ENCODE measurements around the gene CCL14. TPM values are rescaled to one million over a fixed set of nuclear protein-coding genes. Genes with fewer than 3 reads are reported as not detected.

The CCL14 gene
- total and polyA plus RNA-seq, 11 donors, result 0.69 to 31.5 (median 3.5) TPM

DNA sequence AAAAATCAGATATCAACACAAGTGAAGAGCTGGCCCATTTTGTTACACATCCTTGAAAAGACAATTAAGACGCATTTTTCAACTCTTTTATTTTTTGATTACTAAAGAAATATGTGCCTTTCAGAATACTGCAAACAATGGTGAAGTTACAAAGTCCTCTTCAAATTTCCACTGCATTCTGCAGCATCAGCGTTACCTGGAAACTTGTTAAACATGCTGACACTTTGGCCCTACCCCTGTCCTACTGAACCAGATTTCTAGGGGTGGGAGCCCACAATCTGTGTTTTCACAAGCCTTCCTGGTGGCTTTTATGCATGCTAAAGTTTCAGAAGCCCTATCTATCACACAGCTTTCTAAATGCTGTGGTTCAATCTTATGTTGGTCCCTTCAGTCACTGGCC lies 4.5 kb upstream of the CCL14 start:
- ATAC-seq (no peak), DNase-seq (no peak)
- WGBS, 4 donors, result 91 to 93% (median 92%) methylated on average over 2 of the region's 2 CpGs
- H3K27me3 ChIP-seq, result peaks cover 0 to 6% (median 0%) of the 10 kb centered on the region in 9 donors
- no peak overlapping the region for H3K4me3 ChIP-seq
- intact Hi-C loops (cut with DNase I), result no loop called here
- TF ChIP-seq, protein P1, sequence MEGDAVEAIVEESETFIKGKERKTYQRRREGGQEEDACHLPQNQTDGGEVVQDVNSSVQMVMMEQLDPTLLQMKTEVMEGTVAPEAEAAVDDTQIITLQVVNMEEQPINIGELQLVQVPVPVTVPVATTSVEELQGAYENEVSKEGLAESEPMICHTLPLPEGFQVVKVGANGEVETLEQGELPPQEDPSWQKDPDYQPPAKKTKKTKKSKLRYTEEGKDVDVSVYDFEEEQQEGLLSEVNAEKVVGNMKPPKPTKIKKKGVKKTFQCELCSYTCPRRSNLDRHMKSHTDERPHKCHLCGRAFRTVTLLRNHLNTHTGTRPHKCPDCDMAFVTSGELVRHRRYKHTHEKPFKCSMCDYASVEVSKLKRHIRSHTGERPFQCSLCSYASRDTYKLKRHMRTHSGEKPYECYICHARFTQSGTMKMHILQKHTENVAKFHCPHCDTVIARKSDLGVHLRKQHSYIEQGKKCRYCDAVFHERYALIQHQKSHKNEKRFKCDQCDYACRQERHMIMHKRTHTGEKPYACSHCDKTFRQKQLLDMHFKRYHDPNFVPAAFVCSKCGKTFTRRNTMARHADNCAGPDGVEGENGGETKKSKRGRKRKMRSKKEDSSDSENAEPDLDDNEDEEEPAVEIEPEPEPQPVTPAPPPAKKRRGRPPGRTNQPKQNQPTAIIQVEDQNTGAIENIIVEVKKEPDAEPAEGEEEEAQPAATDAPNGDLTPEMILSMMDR (IDR thresholded peaks at IDR 0.05), result no peak
- TF ChIP-seq POLR2A (IDR thresholded peaks at IDR 0.05), result no peak
- peaks cover 0 to 20% (median 0%) of the 10 kb centered on the region in 12 donors for H3K9me3 ChIP-seq
- no peak overlapping the region for H3K27ac ChIP-seq
- no peaks in the 10 kb centered on the region for H3K36me3 ChIP-seq
- peaks cover 0 to 18% (median 2%) of the 10 kb centered on the region in 12 donors for H3K4me1 ChIP-seq

DNA sequence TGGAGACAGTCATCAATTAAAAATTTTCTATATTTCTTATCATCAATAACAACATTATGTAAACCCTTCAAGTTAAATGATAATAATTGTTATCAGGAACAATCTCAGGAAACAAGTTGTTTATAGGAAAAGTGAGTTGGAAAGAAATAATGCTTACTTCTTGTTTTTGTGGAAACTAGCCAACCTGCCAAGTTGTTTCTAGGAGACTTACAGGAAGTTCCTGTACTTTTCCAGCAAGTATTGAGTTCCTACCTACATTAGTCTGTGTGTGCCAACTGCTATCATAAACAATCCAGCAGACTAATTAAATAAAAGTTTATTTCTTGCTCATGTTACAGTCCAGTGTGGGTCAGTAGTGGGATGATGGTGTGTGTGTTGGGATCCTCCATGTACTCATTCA lies 1.6 kb upstream of the CCL14 start:
- intact Hi-C loops (cut with DNase I), result loop anchor here in 1 of 10 donors (5.0 kb wide), 1 partner anchor 144 kb away; no protein-coding TSS in a partner anchor
- no peak overlapping the region for H3K27ac ChIP-seq
- H3K4me3 ChIP-seq, result no peak overlapping the region
- peaks cover 0 to 21% (median 2%) of the 10 kb centered on the region in 12 donors for H3K4me1 ChIP-seq
- H3K9me3 ChIP-seq, result peaks cover 0 to 10% (median 0%) of the 10 kb centered on the region in 12 donors
- TF ChIP-seq, protein P1 (IDR thresholded peaks at IDR 0.05), result no peak
- no peak for TF ChIP-seq POLR2A (IDR thresholded peaks at IDR 0.05)
- peaks cover 0 to 6% (median 0%) of the 10 kb centered on the region in 9 donors for H3K27me3 ChIP-seq
- no peak for ATAC-seq
- H3K36me3 ChIP-seq, result no peaks in the 10 kb centered on the region
- no peak for DNase-seq

DNA sequence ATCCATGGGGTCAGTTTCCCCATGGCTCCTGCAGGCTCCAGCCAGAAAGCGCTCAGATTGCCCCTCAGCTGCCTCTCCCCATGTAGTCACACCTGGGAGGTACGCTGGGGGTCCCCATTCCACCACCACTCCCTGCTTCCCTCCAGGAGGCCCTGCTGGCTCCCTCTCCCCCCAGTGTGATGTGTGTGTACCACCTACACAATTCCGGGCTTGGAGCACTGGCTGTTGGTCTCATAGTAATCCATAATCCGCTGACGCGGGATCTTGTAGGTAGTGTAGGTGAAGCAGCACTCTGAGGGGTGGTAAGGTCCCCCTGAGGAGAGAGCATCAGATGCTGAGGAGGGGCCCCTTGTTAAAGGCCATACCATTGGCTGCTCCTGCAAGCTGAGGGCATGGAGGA lies 2.4 kb downstream of the CCL14 start:
- DNase-seq, result no peak
- no peak for ATAC-seq
- 92 to 98% (median 94%) methylated on average over 6 of the region's 6 CpGs for WGBS, 4 donors
- TF ChIP-seq, protein P1 (IDR thresholded peaks at IDR 0.05), result no peak
- TF ChIP-seq POLR2A (IDR thresholded peaks at IDR 0.05), result no peak
- Histone ChIP-seq H3K27ac (no peak overlapping the region), H3K36me3 (no peaks in the 10 kb centered on the region), H3K9me3 (peaks cover 0 to 9% (median 0%) of the 10 kb centered on the region in 12 donors), H3K4me1 (peaks cover 0 to 21% (median 2%) of the 10 kb centered on the region in 12 donors), H3K4me3 (peak overlapping the region in 1 of 12 donors; percentile 39), H3K27me3 (no peaks in the 10 kb centered on the region)
- intact Hi-C loops (cut with DNase I), result no loop called here

DNA sequence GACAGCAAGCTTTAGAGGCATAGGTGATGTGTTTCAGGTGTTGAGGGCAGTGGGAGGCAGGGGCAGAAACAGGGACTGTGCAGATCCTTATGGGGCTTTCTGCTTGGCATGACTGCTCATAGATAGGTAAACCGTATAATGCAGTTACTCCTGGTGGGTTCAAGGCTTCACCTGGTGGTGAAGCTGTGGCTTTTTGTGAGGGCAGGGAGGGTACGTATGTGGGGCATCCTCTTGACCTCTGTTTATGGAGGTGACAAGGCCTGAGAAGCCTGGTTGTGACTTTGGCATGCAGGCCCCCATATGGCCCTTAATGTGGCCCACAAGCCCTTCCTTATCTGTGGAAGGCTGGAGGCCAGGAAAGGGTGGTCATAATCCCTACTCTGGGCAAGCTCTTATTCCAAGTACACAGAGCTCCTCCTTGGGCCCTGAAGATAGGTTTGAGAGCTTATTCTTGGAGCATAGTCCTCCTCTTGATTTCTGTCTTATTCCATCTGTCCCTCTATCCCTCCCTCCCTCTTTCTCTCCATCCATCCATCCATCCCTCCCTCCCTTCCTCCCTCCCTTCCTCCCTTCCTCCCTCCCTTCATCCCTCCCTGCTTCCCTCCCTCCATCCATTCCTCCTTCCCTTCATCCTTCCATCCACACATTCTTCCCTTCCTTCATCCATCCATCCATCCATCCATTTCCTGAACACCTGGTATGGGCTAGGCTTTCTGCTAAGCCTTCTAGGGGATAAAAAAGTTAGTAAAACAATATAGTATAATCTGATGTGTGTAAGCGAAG lies 3.9 kb downstream of the CCL14 start:
- intact Hi-C loops (cut with DNase I), result no loop called here
- Histone ChIP-seq H3K4me1 (peaks cover 0 to 21% (median 2%) of the 10 kb centered on the region in 12 donors), H3K4me3 (no peak overlapping the region), H3K9me3 (no peaks in the 10 kb centered on the region), H3K27me3 (no peaks in the 10 kb centered on the region), H3K36me3 (no peaks in the 10 kb centered on the region), H3K27ac (no peak overlapping the region)
- TF ChIP-seq POLR2A (IDR thresholded peaks at IDR 0.05), result no peak
- TF ChIP-seq, protein P1 (IDR thresholded peaks at IDR 0.05), result no peak
- ATAC-seq (no peak), DNase-seq (no peak)
- 85 to 96% (median 91%) methylated on average over 3 of the region's 3 CpGs for WGBS, 4 donors
